ENCODE data around the gene WDR83. TPM values are rescaled to one million over a fixed set of nuclear protein-coding genes. Genes with fewer than 3 reads are reported as not detected.

The WDR83 gene
- total and polyA plus RNA-seq, 4 donors, result 3.9 to 5.1 (median 4.2) TPM

- Histone ChIP-seq H3K9me3 (ENCODE audit: control insufficient read depth in 4 of 4, low read length in 3 of 4) (no peaks in the 10 kb centered on the region), H3K36me3 (ENCODE audit: control insufficient read depth in 4 of 4, insufficient read depth in 3 of 4, low read depth in 1 of 4, low read length in 3 of 4) (peaks cover 7 to 34% (median 13%) of the 10 kb centered on the region in 4 donors), H3K4me1 (ENCODE audit: control insufficient read depth in 4 of 4, insufficient read depth in 4 of 4, low read length in 3 of 4) (no peaks in the 10 kb centered on the region), H3K9ac (ENCODE audit: low read depth in 1 of 2, low read length in 2 of 2) (no peak overlapping the region), H3K27ac (ENCODE audit: low read depth in 1 of 2, low read length in 2 of 2) (no peak overlapping the region), H3K4me3 (ENCODE audit: low read depth in 1 of 3, low read length in 3 of 3) (no peak overlapping the region), H3K27me3 (ENCODE audit: control insufficient read depth in 4 of 4, insufficient read depth in 4 of 4, low read length in 3 of 4) (no peaks in the 10 kb centered on the region)
- no peak for DNase-seq (ENCODE audit: low spot score)
- 84% methylated on average over 50 of the region's 50 CpGs for WGBS
- no peak for TF ChIP-seq RAD21 (IDR thresholded peaks at IDR 0.05)
- TF ChIP-seq RXRA (IDR thresholded peaks at IDR 0.05), result no peak
- TF ChIP-seq HNF4A (conservative IDR thresholded peaks at IDR 0.05), result no peak
- TF ChIP-seq MAX (IDR thresholded peaks at IDR 0.05), result no peak
- no peak for TF ChIP-seq FOXA1 (IDR thresholded peaks at IDR 0.05)
Measured at GRCh38 chr19:12656899-12657571, 9.6 kb upstream of the WDR83 start.

GRCh38 chr19:12657966-12658365 lies 8.6 kb upstream of the WDR83 start:
- H3K4me1 ChIP-seq (ENCODE audit: control insufficient read depth in 4 of 4, insufficient read depth in 4 of 4, low read length in 3 of 4), result no peaks in the 10 kb centered on the region
- H3K9ac ChIP-seq (ENCODE audit: low read depth in 1 of 2, low read length in 2 of 2), result no peak overlapping the region
- no peak overlapping the region for H3K27ac ChIP-seq (ENCODE audit: low read depth in 1 of 2, low read length in 2 of 2)
- H3K9me3 ChIP-seq (ENCODE audit: control insufficient read depth in 4 of 4, low read length in 3 of 4), result no peaks in the 10 kb centered on the region
- no peak for DNase-seq (ENCODE audit: low spot score)
- H3K36me3 ChIP-seq (ENCODE audit: control insufficient read depth in 4 of 4, insufficient read depth in 3 of 4, low read depth in 1 of 4, low read length in 3 of 4), result peaks cover 7 to 34% (median 13%) of the 10 kb centered on the region in 4 donors
- H3K27me3 ChIP-seq (ENCODE audit: control insufficient read depth in 4 of 4, insufficient read depth in 4 of 4, low read length in 3 of 4), result no peaks in the 10 kb centered on the region
- H3K4me3 ChIP-seq (ENCODE audit: low read depth in 1 of 3, low read length in 3 of 3), result no peak overlapping the region
- 98% methylated on average over 22 of the region's 22 CpGs for WGBS
- TF ChIP-seq JUND (IDR thresholded peaks at IDR 0.05) (no peak), RAD21 (IDR thresholded peaks at IDR 0.05) (no peak)

- H3K4me3 ChIP-seq (ENCODE audit: low read depth in 1 of 3, low read length in 3 of 3), result no peak overlapping the region
- H3K36me3 ChIP-seq (ENCODE audit: control insufficient read depth in 4 of 4, insufficient read depth in 3 of 4, low read depth in 1 of 4, low read length in 3 of 4), result peaks cover 6 to 35% (median 13%) of the 10 kb centered on the region in 4 donors
- 97% methylated on average over 12 of the region's 12 CpGs for WGBS
- no peak overlapping the region for H3K27ac ChIP-seq (ENCODE audit: low read depth in 1 of 2, low read length in 2 of 2)
- H3K27me3 ChIP-seq (ENCODE audit: control insufficient read depth in 4 of 4, insufficient read depth in 4 of 4, low read length in 3 of 4), result no peaks in the 10 kb centered on the region
- H3K9me3 ChIP-seq (ENCODE audit: control insufficient read depth in 4 of 4, low read length in 3 of 4), result no peaks in the 10 kb centered on the region
- DNase-seq (ENCODE audit: low spot score), result no peak
- no peak overlapping the region for H3K9ac ChIP-seq (ENCODE audit: low read depth in 1 of 2, low read length in 2 of 2)
- TF ChIP-seq SP1 (IDR thresholded peaks at IDR 0.05) (no peak), GABPA (IDR thresholded peaks at IDR 0.05 in 1 of 2, conservative IDR thresholded peaks at IDR 0.05 in 1 of 2) (no peak), EGR1 (IDR thresholded peaks at IDR 0.05; ENCODE audit: low read depth in 2 of 2) (no peak), TAF1 (conservative IDR thresholded peaks at IDR 0.05) (no peak), RXRA (IDR thresholded peaks at IDR 0.05) (no peak), FOXA1 (IDR thresholded peaks at IDR 0.05) (no peak), MAX (IDR thresholded peaks at IDR 0.05) (no peak), HNF4G (IDR thresholded peaks at IDR 0.05) (no peak)
- H3K4me1 ChIP-seq (ENCODE audit: control insufficient read depth in 4 of 4, insufficient read depth in 4 of 4, low read length in 3 of 4), result peaks cover 1 to 7% (median 4%) of the 10 kb centered on the region in 4 donors
Measured at GRCh38 chr19:12660980-12661379, 5.6 kb upstream of the WDR83 start.

GRCh38 chr19:12664406-12665280 lies 2.0 kb upstream of the WDR83 start:
- TF ChIP-seq YY1 (IDR thresholded peaks at IDR 0.05), result no peak
- TF ChIP-seq REST (IDR thresholded peaks at IDR 0.05), result no peak
- no peak for TF ChIP-seq FOXA2 (IDR thresholded peaks at IDR 0.05)
- no peak for TF ChIP-seq SP1 (IDR thresholded peaks at IDR 0.05)
- TF ChIP-seq HNF4G (IDR thresholded peaks at IDR 0.05), result no peak
- TF ChIP-seq JUND (IDR thresholded peaks at IDR 0.05), result no peak
- 88% methylated on average over 29 of the region's 29 CpGs for WGBS
- Histone ChIP-seq H3K27me3 (ENCODE audit: control insufficient read depth in 4 of 4, insufficient read depth in 4 of 4, low read length in 3 of 4) (no peaks in the 10 kb centered on the region), H3K27ac (ENCODE audit: low read depth in 1 of 2, low read length in 2 of 2) (no peak overlapping the region), H3K9me3 (ENCODE audit: control insufficient read depth in 4 of 4, low read length in 3 of 4) (no peaks in the 10 kb centered on the region), H3K4me3 (ENCODE audit: low read depth in 1 of 3, low read length in 3 of 3) (no peak overlapping the region), H3K9ac (ENCODE audit: low read depth in 1 of 2, low read length in 2 of 2) (no peak overlapping the region), H3K36me3 (ENCODE audit: control insufficient read depth in 4 of 4, insufficient read depth in 3 of 4, low read depth in 1 of 4, low read length in 3 of 4) (peaks cover 0 to 24% (median 11%) of the 10 kb centered on the region in 4 donors), H3K4me1 (ENCODE audit: control insufficient read depth in 4 of 4, insufficient read depth in 4 of 4, low read length in 3 of 4) (peaks cover 11 to 35% (median 30%) of the 10 kb centered on the region in 4 donors)
- DNase-seq (ENCODE audit: low spot score), result peak; percentile 77
